ENCODE measurements around the gene ANKRD63. TPM values are rescaled to one million over a fixed set of nuclear protein-coding genes. Genes with fewer than 3 reads are reported as not detected.

Gene ANKRD63
- total and polyA plus RNA-seq, 2 of the 8 experiments (the other 6 are each of a cell fraction or from before 2014, with no cell fraction given) = 0.18 to 0.26 TPM

GRCh38 chr15:40282869-40283614, at the start of gene ANKRD63 (continued):
- TF ChIP-seq, protein P1, sequence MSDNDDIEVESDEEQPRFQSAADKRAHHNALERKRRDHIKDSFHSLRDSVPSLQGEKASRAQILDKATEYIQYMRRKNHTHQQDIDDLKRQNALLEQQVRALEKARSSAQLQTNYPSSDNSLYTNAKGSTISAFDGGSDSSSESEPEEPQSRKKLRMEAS (IDR thresholded peaks at IDR 0.05) = no peak
- TF ChIP-seq, protein P2, sequence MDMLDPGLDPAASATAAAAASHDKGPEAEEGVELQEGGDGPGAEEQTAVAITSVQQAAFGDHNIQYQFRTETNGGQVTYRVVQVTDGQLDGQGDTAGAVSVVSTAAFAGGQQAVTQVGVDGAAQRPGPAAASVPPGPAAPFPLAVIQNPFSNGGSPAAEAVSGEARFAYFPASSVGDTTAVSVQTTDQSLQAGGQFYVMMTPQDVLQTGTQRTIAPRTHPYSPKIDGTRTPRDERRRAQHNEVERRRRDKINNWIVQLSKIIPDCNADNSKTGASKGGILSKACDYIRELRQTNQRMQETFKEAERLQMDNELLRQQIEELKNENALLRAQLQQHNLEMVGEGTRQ (IDR thresholded peaks at IDR 0.05; ENCODE audit: low read length) = no peak

Measured in H1 (cell line).